Measurements from ENCODE around the gene GPR32.

- TF ChIP-seq CTCF (IDR thresholded peaks at IDR 0.05) (no peak), POLR2A (IDR thresholded peaks at IDR 0.05) (no peak)
Measured at GRCh38 chr19:50794876-50795663, 24.8 kb downstream of the GPR32 start.

All from testis (tissue), 2 donors.